ENCODE measurements around the gene FADS6.

- TF ChIP-seq CTCF (IDR thresholded peaks at IDR 0.05) (no peak), POLR2A (IDR thresholded peaks at IDR 0.05) (no peak), EP300 (IDR thresholded peaks at IDR 0.05) (no peak)
Observed at GRCh38 chr17:74865504-74866197, 27.8 kb downstream of the FADS6 start.

Measured in ovary (tissue), 3 donors.